SU-DHL-6 (cell line): ENCODE results near the gene HSD17B7.
"Not testable (repeated sequence)": the region's sequence is repeated elsewhere in the genome, so short reads cannot be mapped to it uniquely, and the experiment has no call there.

Experiments used
- CTCF ChIP-seq: fragments of 200-600 bp; sonication (generic); IDR thresholded peaks from one replicate; pipeline ENCODE4 v1.5.1; 2017; ENCODE audit warnings: antibody characterized with exemption, mild to moderate bottlenecking, low read length, moderate library complexity; ENCODE audit not compliant: insufficient read depth, poor library complexity, severe bottlenecking
- EZH2phosphoT487 ChIP-seq: fragments of 200-600 bp; sonication (generic), shearing (Covaris generic); conservative IDR thresholded peaks from 2 replicates; pipeline ENCODE4 v1.6.1; 2018; ENCODE audit warnings: mild to moderate bottlenecking, antibody characterized with exemption, low read length, moderate library complexity, mixed read lengths

- not testable (repeated sequence) for TF ChIP-seq CTCF, EZH2phosphoT487
Observed at GRCh38 chr1:162799995-162800830, 9.7 kb downstream of the HSD17B7 start.
